ENCODE results near the gene XRCC3.

- TF ChIP-seq CTCF (conservative IDR thresholded peaks at IDR 0.05 in 1 of 2, IDR thresholded peaks at IDR 0.05 in 1 of 2; ENCODE audit: extremely low read depth in 1 of 2, insufficient read depth in 1 of 2, low read depth in 1 of 2, low read length in 2 of 2) (no peak), EZH2 (IDR thresholded peaks at IDR 0.05; ENCODE audit: borderline replicate concordance, low read length) (no peak)
Observed at GRCh38 chr14:103709814-103710213, 5.4 kb downstream of the XRCC3 start.
